NB4 (cell line): ENCODE results near the gene EXOSC2.

Experiments
- DNase-seq: peaks from one replicate; pipeline ENCODE4 v3.0.0; 2010; ENCODE audit warnings: low read depth
- H3K4me3 ChIP-seq: one replicate; pipeline ENCODE4 v1.5.1; 2011; ENCODE audit warnings: mild to moderate bottlenecking, low read depth, low read length, moderate library complexity
- CTCF ChIP-seq: IDR thresholded peaks from one replicate; pipeline ENCODE4 v1.5.1; 2012; ENCODE audit warnings: low read depth, low read length
- MAX ChIP-seq: IDR thresholded peaks from 2 replicates; pipeline ENCODE4 v1.6.1; 2011; ENCODE audit warnings: low read depth, low read length
- MYC ChIP-seq: IDR thresholded peaks from 2 replicates; pipeline ENCODE4 v1.6.1; 2011; ENCODE audit warnings: low read depth, low read length
- POLR2A ChIP-seq: IDR thresholded peaks from 2 replicates; pipeline ENCODE4 v1.6.1; 2011; ENCODE audit warnings: mild to moderate bottlenecking; ENCODE audit not compliant: insufficient read length; ENCODE audit errors: extremely low read depth

Gene EXOSC2

GRCh38 chr9:130689937-130690700 lies 3.5 kb upstream of the EXOSC2 start:
- H3K4me3 ChIP-seq: peak overlapping the region; percentile 51
- TF ChIP-seq CTCF: no peak
- TF ChIP-seq POLR2A: peak; percentile 37
- TF ChIP-seq MYC: no peak
- TF ChIP-seq MAX: no peak
- DNase-seq: peak; percentile 89

DNA sequence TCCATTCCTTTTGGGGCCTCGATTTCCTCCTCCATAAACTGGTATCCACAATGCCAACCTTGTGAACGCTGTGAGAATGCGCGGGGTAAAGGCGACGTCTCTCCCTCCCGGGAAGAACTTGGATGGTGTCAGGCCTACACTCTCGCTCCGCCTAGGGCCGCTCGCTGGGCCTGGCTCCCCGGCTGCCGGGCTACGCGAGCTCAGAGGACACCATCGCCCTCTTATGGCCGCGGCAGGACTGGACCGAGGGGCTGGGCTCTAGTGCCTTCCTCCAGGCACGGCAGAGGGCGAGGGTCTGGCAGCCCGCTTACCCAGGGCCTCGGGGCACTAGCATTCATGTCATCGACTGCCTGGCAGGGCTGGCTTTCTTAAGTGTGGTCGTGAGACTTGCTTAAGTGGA lies 1.3 kb upstream of the EXOSC2 start:
- TF ChIP-seq CTCF (no peak), MAX (no peak), MYC (no peak), POLR2A (no peak)
- no peak for DNase-seq
- H3K4me3 ChIP-seq: no peak overlapping the region

DNA sequence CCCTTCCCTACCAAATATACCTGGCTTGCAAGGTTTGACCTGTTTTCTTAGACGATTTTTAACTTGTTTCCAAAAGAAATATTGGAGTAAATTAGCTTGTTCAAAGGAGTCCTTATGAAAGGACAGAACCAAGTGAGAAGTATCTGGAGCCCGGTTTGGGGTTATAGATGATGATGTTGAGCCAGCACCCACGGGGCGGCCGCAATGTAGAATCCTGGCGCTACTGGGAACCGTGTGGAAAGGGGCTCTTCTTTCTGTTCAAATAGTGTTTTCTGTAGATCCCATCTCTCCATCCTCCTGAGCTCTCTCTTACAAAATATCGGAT lies 517 bp upstream of the EXOSC2 start:
- TF ChIP-seq CTCF: no peak
- TF ChIP-seq MYC: no peak
- TF ChIP-seq MAX: no peak
- TF ChIP-seq POLR2A: no peak
- peak overlapping the region; percentile 61 for H3K4me3 ChIP-seq
- no peak for DNase-seq

GRCh38 chr9:130694205-130694604 lies 625 bp downstream of the EXOSC2 start:
- H3K4me3 ChIP-seq: peak overlapping the region; percentile 81
- TF ChIP-seq POLR2A (no peak), MAX (no peak), CTCF (no peak), MYC (no peak)
- peak; percentile 61 for DNase-seq

GRCh38 chr9:130696139-130696650 lies 2.6 kb downstream of the EXOSC2 start:
- TF ChIP-seq MAX: no peak
- TF ChIP-seq MYC: no peak
- no peak for TF ChIP-seq POLR2A
- no peak for TF ChIP-seq CTCF
- DNase-seq: no peak
- peak overlapping the region; percentile 16 for H3K4me3 ChIP-seq

- H3K4me3 ChIP-seq: no peak overlapping the region
- no peak for TF ChIP-seq POLR2A
- TF ChIP-seq CTCF: no peak
- DNase-seq: no peak
Observed at GRCh38 chr9:130696996-130697395, 3.4 kb downstream of the EXOSC2 start.
